GM18519 (cell line): ENCODE results near the gene NPAS1.
"Not testable (repeated sequence)": the region's sequence is repeated elsewhere in the genome, so short reads cannot be mapped to it uniquely, and the experiment has no call there.

ENCODE experiments used
- ATAC-seq: cut with Tn5 transposase; IDR thresholded peaks from one replicate; pipeline ENCODE4 v1.9.1; 2021; ENCODE audit warnings: mild to moderate bottlenecking, moderate library complexity; ENCODE audit not compliant: unreplicated experiment, low FRiP score

NPAS1 gene

GRCh38 chr19:47074621-47075020, 55.0 kb downstream of the NPAS1 start:
- no peak for ATAC-seq

DNA sequence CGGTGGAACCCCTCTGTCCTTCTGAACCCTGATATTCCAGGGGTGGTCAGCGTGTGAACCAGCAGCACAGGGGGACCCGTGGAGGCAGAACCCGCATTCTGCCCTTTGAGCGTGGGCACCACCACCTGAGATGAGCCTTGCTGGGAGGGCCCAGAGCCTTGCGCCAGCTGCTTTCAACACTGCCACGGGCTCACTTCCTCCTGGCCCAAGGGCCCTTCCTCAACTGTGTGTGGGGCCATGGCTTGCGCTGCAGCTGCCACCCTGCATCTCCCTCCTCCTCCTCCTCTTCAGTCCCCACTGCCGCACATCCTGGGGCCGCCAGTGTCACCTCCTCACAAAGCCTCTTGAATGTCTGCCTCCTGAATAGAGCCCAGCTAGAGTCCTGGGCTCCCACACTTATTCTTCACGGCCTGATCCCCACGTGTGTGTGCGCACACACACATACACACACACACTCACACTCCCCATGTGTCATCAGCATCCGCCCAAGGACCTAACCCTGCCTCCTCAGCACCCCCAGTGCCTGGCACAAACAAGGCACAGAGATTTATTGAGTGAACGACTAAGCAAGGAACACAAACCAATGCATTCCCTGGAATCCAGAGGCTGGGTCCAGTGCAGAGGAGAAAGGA, 55.7 kb downstream of the NPAS1 start:
- ATAC-seq = no peak

DNA sequence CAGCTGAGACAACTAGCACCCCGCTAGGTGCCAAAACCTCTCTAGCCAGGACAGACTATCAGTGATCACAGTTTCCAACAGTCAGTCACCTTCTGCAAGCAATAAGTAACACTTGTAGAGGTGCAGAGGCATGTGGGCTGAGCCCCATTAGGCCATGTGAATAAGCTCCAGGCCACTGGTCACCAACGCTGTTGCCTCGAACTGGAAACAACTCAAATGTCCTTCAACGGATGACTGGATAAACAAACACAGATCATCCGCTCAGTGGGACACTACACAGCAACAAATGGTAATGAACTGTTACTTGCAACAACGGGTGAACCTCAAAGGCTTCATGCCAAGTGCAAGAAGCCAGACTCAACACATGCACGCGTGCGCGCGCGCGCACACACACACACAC, 56.3 kb downstream of the NPAS1 start:
- ATAC-seq = no peak

DNA sequence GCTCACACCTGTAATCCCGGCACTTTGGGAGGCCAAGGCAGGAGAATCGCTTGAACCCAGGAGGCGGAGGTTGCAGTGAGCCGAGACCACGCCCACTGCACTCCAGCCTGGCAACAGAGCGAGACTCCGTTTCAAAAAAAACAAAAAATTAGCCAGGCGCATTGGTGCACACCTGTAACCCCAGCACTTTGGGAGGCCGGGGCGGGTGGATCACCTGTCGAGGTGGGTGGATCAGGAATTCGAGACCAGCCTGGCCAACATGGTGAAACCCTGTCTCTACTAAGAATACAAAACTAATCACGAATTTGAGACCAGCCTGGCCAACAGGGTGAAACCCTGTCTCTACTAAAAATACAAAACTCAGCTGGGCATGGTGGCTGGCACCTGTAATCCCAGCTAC, 58.7 kb downstream of the NPAS1 start:
- ATAC-seq = not testable (repeated sequence)

DNA sequence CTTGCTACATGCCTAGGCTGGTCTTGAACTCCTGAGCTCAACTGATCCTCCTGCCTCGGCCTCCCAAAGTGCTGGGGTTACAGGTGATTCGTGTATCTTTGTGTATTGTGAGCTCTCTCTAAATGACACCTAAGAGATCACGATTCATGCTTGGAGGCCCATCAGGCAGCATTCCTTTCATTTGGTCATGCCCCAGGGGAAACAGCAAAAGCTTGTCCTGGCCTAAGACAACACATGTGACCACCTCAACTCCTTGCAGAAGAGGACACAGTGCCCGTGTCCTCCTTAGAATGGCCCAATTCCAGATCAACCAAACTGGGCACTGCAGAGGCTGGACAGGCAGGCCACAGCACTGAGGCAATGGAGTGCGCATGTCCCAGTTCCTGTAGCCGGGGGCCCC, 61.5 kb downstream of the NPAS1 start:
- no peak for ATAC-seq

DNA sequence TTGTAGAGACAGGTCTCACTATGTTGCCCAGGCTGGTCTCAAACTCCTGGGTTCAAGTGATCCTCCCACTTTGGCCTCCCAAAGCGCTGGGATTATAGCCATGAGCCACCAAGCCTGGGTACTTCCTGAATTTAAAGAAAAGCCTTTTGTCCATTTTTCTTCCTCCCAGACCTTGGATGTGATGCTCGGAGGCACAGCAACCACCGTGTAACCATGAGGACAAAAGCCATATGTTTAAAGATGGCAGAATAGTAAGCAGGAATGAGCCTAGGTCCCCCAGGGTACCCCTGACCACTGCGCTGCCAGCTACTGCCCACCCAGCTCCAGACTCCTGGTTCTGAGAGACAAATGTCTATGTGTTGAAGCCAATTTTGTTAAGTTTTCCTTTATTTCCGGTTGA, 62.9 kb downstream of the NPAS1 start:
- no peak for ATAC-seq

- no peak for ATAC-seq
These were observed 65.3 kb downstream of the NPAS1 start for GRCh38 chr19:47084879-47085439.

DNA sequence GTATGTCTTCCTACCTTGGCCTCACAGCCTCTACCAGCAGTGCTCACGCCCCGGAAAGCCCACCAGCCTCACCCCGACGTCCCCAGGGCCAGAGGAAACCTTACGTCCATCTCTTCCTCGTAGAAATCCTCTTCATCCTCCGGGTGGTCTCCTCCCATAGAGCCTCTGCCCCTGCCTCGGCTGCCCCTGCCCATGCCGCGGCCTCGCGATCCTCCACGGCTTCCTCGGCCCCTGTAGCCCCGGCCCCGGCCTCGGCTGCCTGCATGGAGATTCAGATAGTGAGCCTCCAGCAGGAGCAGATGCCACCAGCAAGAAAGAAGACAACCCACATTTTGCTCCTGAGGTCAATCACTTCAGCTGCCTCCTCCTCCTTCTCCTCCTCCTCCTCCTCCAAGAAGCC, 66.6 kb downstream of the NPAS1 start:
- ATAC-seq = no peak

GRCh38 chr19:47089767-47090350, 70.2 kb downstream of the NPAS1 start:
- ATAC-seq = no peak

GRCh38 chr19:47093254-47093653, 73.6 kb downstream of the NPAS1 start:
- no peak for ATAC-seq

DNA sequence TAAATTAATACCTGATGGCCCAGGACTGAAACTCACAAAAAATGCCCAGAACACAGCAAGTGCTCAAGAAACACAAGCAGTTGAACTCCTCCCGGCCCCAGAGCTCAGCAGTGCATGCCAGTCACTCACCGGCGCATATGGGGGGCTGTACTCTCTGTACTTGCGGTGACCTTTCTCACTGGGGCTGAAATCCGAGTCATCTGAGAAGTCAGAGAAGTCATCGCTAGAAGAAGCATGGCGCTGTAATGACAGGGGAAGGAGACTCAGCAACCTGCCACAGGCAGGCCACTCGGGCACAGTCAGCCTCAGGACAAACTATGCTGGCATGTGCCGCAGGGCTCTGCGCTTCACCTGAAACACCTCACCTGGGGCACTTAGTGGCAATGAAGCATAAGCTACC, 74.2 kb downstream of the NPAS1 start:
- ATAC-seq = no peak

DNA sequence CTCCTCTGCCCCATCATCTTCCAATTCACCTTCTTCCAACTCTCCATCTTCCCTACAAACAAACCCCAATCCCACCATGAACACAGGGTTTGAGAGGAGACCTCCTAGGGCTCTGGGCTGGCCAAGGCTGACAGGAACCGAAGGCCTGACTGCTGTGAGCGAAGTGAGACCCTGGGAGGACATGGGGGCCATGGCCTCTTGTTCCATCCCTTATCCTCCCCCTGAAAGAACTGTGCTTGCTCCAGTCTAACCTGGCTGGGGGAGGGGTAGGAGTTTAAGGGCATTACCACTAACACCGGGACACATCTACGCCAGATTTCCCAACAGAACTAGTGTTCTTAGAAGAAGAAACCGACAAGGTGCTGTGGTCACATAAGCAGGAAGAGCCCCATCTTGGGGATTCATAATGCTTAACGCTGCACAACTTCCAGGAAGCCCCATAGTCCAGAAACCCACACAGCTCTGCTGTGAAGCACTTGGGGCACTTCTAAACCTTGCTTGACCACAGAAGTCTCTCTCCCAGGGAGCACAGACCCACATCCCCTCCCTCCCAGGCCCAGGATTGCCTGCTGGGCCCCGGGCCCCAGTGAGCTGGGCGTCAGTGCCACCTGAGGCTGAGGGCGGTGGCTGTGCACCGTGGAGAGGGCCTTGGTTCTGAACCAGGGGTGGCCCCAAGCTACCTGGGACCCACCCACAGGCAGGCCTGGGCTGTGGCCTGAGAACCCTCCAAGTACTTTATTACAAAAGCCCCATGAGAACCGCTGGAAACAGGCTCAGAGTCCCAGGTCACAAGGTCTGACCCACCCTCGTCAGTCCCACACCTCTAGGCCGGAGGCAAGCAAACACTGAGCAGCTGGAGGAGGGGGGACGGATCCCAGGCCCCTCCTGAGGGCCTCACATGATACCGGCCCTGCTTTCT, 75.2 kb downstream of the NPAS1 start:
- no peak for ATAC-seq
